ENCODE measurements around the gene PALM. TPM values are rescaled to one million over a fixed set of nuclear protein-coding genes. Genes with fewer than 3 reads are reported as not detected.
A peak's percentile ranks its signal among the peaks of the same experiment; 100 is the strongest.
"Not testable (repeated sequence)": the region's sequence is repeated elsewhere in the genome, so short reads cannot be mapped to it uniquely, and the experiment has no call there.

PALM gene, protein sequence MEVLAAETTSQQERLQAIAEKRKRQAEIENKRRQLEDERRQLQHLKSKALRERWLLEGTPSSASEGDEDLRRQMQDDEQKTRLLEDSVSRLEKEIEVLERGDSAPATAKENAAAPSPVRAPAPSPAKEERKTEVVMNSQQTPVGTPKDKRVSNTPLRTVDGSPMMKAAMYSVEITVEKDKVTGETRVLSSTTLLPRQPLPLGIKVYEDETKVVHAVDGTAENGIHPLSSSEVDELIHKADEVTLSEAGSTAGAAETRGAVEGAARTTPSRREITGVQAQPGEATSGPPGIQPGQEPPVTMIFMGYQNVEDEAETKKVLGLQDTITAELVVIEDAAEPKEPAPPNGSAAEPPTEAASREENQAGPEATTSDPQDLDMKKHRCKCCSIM
- polyA plus RNA-seq (2013, experiment 1 of 2; ENCODE audit: insufficient read length) = 36.1 TPM
- 34.1 TPM for polyA plus RNA-seq (2013, experiment 2 of 2; ENCODE audit: insufficient read length)

DNA sequence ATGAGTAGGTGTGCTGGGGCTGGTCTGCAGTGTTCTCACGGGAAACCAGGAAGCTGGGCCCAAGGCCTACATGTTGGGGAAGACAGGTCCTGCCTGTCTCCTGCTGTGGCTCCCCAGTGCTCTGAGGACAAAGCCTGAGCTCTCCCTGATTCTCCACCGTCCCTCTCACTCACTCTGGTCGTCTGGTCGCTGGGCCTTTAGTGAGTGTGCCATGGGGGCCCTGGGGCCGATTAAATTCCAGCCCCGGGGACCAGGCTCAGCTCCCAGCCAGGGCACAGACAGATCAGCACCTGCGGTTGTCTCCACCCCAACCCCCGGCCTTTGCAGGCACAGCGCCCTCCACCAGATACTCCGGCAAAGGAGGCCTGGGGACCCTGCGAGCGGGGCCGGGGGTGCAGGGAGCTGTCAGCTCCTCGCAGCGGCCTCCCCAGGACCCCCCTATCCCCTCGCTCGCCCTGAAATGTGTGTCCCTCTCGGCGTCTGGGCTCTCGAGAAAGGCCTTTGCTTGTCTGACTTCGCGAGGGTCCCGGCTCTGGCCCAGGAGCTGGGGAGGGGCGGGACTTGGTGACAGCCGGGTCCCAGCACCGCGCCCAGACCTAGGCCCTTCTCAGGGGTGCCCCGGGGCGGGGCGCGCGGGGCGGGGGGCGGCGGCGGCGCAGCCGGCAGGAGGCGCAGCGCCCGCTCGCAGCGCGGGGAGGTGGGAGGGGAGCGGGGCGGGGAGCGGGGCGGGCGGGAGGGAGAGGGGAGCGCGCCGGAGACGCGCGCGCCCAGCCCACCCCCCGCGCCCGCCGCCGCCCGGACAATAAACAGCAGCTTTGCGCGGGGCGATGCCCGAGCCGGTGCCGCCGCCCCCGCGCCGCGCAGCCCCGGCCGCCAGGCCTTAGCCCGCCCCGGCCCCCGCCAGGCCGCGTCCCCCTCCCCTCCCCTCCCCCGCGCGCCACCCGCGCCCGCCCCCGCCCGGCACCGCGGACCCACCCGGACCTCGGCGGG, at the start of gene PALM:
PALM (plus strand) TSS at position 782 of the 990 bp plus-strand sequence. CDS start 212 bp downstream, outside the sequence.
- DNase-seq = peak; percentile 43

DNA sequence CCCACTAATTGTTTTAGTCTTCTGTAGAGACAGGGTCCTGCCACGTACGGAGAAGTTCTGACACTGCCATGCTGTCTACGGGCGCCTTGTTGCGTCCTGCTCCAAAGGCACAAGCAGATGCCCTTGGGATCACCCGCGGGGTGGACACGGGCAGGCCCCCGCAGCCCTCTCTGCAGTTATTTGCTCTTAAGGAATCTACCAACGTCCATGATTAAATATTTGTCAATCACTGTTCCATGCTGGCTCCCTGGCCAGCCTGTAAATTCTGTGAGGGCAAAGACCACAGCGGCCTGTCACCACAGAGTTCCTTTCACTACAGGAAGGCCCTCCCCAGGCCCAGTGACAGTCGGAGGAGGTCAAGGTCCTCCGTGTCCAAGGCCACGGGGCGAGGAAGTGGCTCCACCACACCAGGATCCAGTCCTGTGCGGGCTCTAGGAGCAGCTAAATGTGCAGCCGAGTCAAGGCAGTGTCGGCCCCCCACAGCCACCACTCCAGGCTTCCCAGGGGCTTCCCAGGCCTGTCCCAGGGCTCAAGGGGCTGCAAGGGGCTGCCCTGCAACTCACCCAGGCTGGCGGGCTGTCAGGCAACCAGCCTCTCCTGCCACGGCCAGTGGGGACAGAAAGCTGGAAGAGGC, 47.8 kb upstream of the PALM start:
- DNase-seq = no peak

DNA sequence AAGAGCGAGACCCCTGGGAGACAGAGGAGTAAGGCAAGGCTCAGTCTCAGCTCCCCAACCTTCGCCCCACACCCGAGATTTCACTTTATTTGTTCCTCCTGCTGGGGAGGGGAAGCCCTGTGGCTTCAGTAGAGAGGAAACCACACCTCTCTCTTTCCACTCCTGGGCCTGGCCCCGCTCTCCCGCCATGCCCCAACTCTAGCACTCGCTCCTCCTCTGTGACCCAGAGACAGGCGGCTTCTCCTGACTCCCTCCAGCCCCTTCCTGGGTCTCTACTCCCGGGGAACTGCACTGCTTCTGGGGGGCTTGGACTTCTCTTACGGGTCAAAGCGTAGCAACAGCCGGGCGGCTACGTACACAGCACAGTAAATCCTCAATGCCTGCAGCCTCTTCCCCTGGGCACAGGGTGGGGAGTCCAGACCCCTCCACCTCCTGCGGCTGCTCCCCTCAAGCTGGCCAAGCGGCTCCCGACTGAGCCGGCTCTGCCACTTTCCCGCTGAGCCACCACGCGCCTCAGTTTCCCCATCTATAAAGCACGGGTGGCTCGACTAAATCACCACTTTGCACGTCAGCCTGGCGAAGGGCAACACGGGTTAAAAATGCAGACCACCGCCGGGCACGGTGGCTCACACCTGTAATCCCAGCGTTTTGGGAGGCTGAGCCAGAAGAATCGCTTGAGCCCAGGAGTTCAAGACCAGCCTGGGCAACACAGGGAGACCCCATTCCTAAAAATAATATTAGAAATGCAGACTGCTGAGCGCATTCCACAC, 47.1 kb upstream of the PALM start:
- no peak for DNase-seq

DNA sequence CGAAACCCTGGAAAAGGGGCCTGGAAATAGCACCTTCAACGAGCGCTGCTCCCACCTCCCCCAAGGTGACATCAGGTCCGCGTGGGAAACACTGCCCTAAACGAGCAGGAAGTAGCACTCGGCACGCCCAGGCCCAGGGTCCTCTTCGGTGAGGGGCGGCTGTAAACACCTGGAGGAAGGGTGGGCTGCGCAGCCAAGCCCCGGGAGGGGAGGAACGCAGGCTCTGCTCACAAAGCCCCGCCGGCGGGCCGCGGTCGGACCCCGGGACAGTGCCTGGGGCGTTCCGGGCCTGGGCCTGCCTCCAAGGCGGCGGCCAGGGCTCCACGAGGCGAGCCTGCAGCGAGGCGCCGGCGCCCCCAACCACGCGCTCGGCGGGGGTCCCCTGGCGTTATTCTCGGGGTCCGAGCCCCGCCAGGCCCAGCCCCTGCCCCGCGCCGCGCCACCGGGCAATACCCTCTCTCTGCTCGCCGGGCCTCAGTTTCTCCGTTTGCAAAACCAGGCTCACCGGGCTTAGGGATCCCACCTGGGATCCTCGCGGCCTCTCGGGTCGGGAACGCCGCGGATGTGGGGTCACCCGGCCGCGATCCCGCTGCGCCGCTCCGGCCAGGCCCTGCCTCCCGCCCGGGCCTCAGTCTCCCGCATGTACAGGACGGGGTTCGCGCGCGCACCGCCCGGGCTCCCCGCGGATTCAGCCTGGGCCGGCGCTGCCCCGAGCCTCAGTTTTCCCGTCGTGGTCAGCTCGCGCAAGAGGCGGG, 46.4 kb upstream of the PALM start:
- DNase-seq = no peak

DNA sequence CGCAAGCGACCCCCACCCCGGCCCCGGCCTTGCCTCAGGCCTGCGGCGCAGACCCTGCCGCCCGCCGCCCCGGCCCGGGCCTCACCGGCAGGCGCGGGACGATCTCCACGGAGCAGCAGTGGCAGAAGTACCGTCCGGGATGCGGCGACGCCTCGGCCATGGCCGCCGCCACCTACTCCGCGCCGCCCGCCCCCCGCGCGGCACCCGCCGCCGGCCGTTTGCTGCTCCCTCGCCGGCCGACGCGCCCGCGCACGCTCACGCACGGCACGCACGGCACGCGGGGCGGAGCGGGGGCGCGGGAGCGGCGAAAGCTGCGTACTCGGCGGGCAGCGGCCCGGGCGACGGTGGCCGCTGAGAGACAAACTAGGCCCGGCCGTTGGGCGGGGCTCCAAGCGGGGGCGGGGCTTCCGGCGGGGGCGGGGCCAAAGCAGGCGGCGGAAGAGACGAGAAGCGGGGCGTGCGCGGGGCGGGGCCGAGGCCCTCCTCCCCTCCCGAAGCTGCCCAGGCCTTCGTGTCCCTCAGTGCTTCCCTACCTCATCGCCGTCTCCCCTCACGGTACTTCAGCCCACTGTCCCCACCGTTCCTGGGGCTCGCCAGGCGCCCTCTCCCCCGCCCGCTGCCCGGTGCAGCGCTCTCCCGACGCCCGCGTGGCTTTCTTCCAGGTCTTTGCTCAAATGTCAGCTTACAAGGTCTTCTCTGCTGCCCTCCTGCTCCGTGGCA, 45.6 kb upstream of the PALM start, which contains the start of gene RNF126:
RNF126 (minus strand) TSS at position 253 of the 720 bp plus-strand sequence; CDS start at position 160, 93 bp downstream.
- DNase-seq = peak; percentile 95

DNA sequence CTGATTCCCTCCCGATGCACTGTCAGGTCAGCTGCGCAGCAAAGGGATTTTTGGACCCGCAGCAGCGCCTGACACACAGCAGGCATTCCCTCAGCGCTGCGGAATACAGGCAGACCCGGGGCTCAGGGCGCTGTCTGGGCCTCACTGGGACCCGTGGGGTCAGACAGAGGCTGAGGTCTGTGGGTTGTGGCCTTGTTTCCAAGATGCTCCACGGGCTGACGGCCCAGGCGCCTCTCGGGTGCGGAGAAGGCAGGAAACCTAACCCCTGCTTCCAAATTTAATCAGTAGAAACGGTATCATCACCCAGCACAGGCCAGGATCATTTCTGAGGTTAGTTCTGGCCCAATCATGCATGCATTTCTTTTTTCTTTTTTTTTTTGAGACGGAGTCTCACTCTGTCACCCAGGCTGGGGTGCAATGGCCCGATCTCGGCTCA, 45.0 kb upstream of the PALM start:
- DNase-seq = no peak

DNA sequence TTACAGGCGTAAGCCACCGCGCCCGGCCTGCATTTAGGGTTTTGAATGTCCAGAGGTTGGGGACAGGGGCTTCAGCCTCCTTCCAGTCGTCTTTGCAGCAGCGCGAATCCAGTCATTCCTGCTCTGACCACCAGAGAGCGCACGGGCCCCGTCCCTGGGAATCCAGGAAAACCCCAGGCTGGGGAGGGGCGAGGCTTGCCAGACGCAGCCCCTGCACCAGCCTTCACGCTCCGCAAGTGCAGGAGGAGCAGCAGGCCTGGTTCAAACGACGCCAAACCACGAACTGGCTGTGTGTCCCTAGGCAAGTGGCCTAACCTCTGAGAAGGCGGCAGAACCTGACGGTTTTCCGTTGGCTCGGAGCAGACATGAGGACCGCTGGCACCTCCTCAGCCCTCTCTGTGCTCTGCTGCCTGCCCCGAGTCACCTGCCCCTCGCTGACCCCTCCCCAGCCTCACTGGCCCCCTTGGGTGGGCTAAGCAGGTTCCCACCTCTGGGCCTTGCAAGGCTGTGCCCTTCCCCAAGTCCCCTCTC, 43.8 kb upstream of the PALM start:
- DNase-seq = peak; percentile 80

DNA sequence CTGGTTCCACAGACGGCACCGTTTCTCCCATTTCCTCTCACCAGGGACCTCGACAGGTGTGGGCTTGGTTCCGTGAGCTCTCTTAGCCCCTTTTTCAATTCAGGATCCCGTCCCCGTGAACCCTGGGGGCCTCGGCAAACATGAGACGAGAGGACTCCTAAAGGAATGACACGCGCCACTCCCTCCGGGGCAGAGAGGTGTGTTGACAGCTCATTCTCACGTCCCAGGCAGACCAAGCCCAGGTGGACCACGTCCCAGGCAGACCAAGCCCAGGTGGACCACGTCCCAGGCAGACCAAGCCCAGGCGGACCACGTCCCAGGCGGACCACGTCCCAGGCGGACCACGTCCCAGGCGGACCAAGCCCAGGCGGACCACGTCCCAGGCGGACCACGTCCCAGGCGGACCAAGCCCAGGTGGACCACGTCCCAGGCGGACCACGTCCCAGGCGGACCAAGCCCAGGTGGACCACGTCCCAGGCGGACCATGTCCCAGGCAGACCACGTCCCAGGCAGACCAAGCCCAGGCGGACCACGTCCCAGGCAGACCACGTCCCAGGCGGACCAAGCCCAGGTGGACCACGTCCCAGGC, 41.7 kb upstream of the PALM start:
- DNase-seq = not testable (repeated sequence)

DNA sequence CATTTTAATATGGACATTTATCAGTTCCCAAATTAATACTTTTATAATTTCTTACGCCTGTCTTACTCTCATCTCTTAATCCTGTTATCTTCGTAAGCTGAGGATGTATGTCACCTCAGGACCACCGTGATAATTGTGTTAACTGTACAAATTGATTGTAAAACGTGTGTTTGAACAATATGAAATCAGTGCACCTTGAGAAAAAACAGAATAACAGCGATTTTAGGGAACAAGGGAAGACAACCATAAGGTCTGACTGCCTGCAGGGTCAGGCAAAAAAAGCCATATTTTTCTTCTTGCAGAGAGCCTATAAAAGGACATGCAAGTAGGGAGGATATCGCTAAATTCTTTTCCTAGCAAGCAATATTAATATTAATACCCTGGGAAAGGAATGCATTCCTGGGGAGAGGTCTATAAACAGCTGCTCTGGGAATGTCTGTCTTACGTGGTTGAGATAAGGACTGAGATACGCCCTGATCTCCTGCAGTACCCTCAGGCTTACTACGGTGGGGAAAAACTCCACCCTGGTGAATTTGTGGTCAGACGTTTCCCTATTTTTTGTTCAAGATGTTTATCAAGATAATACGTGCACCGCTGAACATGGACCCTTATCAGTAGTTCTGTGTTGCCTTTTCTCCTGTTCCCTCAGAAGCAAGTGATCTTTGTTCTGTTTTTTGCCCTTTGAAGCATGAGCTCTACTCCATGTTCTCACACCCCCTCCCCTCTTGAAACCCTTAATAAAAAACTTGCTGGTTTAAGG, 39.9 kb upstream of the PALM start:
- peak; percentile 59 for DNase-seq

DNA sequence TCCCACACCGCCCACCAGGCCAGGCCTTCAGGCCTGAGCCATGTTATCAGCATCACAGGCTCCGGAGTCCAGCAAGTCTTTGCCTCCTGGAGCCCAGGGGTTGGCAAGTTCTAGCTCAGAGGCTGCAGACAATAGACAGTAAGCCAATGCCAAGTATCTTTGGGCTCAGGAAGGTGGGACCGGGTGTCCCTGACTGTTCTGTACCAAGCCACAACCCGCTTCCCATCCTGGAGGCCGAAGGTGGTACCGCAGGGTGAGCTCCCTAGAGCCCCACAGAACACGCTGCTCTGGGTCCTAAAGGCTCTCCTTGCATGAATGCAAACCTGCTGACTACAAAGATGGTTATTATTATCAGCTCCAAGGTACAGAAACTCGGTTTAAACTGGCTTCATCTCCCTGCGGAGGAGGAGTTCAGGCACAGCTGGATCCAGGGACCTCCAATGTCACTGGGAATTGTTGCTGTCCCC, 38.1 kb upstream of the PALM start:
- DNase-seq = no peak

DNA sequence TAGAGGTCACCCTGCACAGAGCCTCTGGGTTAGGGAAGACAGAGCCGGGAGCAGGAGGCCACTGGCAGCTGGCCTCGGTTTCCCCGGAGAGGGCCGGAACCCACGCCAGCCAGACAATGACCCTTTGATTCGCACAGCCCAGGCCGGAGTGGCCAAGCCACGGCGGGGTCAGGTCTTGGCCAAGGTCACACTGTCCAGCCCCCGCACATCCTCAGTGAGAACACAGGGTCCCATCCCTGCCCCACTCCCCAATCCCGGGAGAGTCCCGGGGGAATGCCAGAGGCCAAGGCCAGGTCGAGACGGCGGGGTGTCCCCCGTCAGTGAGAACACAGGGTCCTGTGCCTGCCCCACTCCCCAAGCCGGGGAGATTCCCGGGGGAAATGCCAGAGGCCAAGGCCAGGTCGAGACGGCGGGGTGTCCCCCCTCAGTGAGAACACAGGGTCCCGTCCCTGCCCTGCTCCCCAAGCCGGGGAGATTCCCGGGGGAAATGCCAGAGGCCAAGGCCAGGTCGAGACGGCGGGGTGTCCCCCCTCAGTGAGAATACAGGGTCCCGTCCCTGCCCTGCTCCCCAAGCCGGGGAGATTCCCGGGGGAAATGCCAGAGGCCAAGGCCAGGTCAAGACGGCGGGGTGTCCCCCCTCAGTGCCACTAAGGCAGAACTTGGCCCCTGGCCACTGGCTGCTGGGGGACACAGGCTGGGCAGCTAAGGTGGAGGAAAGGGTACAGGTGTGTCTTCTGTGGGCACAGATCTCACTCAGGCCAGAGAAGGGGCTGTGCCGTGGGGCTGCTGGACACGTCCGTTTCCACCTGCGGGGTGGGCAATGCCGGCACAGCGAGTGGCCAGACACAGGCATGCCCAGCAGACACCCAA, 34.2 kb upstream of the PALM start:
- DNase-seq = no peak

DNA sequence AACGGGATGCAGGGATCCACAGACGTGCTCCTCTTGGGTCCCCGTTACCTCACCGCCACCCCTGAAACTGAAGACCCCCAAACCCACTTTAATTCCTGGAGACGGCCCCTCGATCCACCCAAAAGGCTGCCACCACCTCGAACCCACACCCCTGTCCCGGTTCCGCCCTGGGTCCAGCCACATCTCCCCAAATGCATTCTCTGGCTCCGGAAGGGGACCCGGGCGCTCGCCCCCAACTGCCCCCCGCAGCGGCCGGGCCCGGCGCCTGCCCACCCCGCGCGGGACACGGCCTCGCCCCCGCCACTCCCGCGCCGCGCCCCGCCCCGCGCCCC, 32.8 kb upstream of the PALM start:
- no peak for DNase-seq

DNA sequence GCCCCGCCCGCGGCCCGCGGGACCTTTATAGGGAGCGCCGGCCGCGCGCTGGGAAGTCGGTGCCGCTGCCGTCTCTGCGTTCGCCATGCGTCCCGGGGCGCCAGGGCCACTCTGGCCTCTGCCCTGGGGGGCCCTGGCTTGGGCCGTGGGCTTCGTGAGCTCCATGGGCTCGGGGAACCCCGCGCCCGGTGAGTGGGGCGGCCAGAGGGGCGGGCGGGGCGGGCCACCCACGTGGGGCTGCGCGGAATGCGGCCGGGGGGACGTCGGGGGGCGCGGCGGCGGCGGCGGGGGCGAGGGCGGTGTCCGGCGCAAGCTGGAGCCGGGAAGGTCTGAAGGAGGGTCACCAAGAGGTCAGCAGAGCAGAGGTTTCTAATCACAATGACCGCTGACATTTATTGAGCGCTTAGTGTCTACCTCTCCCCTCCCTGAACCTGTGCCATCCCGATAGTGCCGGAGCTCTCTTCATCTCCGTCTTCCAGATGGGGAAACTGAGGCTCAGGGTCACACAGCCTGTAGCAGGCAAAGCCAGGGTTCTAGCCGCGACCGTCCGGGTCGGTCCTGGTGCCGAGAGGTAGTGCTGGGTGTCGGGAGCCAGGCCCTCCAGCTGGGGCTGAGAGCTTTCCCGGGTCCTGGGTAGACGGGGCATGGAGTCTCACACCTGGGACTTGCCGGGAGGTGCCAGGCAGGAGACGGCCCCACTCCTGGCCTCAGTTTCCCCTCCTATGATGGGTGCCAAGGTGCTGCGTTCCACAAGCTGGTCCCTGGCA, 32.2 kb upstream of the PALM start, which contains the start of gene FSTL3:
FSTL3 (plus strand) TSS at position 54 of the 767 bp plus-strand sequence; CDS start at position 86, 32 bp downstream.
- peak; percentile 42 for DNase-seq

DNA sequence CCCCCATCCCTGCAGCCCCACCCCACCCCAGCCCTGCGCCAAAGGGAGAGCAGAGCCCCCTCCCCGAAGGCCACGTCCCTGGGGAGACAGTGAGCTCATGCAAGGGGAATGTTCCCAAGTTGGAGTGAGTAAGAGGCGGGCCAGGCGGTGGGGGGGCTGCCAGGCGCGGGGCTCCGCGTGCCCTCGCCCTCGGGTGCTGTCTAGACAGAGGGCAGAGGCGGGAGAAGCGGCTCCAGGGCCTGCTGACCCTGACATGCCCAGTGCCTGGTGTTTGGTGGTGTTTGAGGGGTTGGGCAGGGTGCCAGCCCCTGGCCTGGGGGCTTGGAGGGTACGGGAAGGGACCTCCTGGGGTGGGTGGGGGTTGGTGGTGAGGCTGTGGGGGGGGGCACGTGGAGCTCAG, 31.5 kb upstream of the PALM start:
- DNase-seq = peak; percentile 93

DNA sequence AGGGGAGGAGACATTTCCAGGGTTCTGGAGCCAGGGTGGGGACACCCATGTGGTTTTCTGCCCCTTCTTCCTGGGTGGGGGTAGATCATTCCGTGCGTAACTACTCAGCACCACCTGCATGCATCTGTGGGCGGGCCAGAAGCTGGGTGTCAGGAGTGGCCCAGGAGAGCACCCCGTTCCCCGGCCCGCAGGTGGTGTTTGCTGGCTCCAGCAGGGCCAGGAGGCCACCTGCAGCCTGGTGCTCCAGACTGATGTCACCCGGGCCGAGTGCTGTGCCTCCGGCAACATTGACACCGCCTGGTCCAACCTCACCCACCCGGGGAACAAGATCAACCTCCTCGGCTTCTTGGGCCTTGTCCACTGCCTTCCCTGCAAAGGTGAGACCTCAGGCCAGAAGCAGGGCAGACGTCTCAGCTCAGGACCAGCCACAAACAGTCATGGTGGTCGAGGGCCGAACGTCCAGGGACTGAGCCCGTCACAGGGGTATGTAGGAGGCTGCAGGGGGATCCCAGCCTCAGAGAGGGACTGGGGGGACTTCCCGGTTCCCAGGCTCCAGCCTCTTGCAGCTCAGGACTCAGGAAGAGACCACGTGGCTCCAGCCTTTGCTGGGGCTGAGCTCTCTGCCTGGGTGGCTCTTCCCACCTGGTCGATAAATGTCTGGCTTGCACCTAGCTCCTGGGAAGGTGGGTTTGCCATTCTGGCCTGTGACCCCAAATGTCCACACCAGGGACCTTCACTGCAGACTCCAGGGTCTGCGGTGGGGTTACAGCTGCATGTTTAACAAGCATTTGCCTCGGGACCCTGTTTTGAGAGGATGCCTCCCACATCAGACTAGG, 30.9 kb upstream of the PALM start:
- no peak for DNase-seq
